ENCODE measurements around the gene MYH6.

DNA sequence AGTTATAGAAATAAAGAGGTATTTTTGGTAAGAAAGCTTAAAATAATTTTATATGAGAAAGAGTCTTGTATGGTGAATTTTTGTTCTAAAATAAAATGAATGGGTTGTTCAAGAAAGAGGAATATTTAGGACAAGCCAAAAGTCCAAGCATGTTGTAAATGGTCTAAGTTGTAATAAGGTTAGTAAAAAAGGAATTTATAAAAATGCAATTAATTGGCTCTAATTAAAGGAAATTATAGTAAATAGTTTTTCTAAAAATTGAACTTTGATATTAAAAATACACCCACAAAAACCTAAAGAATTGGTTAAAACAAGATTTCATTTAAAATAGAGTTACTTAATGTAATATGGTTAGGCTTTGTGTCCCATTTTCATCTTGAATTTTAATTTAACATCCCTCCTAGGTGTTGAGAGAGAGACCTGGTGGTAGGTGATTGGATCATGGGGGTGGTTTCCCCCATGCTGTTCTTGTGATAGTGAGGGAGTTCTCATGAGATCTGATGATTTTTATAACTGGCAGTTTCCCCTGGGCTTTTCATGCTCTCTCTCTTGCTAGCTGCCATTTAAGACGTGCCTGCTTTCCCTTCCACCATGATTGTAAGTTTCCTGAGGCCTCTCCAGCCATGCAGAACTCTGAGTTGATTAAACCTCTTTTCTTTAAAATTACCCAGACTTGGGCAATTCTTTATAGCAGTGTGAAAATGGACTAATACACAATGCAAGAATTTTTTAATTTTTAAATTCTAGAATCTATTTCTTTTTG, 68.4 kb downstream of the MYH6 start:
- TF ChIP-seq, protein P1, sequence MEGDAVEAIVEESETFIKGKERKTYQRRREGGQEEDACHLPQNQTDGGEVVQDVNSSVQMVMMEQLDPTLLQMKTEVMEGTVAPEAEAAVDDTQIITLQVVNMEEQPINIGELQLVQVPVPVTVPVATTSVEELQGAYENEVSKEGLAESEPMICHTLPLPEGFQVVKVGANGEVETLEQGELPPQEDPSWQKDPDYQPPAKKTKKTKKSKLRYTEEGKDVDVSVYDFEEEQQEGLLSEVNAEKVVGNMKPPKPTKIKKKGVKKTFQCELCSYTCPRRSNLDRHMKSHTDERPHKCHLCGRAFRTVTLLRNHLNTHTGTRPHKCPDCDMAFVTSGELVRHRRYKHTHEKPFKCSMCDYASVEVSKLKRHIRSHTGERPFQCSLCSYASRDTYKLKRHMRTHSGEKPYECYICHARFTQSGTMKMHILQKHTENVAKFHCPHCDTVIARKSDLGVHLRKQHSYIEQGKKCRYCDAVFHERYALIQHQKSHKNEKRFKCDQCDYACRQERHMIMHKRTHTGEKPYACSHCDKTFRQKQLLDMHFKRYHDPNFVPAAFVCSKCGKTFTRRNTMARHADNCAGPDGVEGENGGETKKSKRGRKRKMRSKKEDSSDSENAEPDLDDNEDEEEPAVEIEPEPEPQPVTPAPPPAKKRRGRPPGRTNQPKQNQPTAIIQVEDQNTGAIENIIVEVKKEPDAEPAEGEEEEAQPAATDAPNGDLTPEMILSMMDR (IDR thresholded peaks at IDR 0.05) = no peak
- no peak for TF ChIP-seq POLR2A (IDR thresholded peaks at IDR 0.05)
